ENCODE data around the gene GOT1.

DNA sequence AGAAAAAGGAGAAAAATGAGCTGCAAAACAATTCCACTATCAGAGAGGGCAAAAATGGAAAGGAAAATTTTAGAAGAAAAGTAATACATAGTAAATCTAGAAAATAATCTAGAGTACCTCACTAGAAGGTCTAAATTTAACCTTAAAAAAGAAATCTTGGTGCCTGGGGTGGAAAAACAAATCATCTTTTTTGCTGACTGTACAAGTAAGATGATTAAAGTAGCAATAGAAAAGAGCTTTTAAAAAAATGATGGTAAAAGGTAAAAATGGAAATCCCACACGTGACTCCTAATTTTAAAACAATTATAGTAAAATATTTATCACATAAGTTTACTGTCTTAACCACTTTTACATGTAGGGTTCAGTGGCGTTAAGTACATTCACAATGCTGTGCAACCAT is 28.8 kb upstream of the GOT1 start:
- TF ChIP-seq, protein P1, sequence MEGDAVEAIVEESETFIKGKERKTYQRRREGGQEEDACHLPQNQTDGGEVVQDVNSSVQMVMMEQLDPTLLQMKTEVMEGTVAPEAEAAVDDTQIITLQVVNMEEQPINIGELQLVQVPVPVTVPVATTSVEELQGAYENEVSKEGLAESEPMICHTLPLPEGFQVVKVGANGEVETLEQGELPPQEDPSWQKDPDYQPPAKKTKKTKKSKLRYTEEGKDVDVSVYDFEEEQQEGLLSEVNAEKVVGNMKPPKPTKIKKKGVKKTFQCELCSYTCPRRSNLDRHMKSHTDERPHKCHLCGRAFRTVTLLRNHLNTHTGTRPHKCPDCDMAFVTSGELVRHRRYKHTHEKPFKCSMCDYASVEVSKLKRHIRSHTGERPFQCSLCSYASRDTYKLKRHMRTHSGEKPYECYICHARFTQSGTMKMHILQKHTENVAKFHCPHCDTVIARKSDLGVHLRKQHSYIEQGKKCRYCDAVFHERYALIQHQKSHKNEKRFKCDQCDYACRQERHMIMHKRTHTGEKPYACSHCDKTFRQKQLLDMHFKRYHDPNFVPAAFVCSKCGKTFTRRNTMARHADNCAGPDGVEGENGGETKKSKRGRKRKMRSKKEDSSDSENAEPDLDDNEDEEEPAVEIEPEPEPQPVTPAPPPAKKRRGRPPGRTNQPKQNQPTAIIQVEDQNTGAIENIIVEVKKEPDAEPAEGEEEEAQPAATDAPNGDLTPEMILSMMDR (IDR thresholded peaks at IDR 0.05) = no peak
- TF ChIP-seq POLR2A (IDR thresholded peaks at IDR 0.05) = no peak

Data from uterus (tissue), 2 donors.